ENCODE data around the gene TP53I13. TPM values are rescaled to one million over a fixed set of nuclear protein-coding genes. Genes with fewer than 3 reads are reported as not detected.

Gene TP53I13
- total and polyA plus RNA-seq, 10 of the 15 experiments (the other 5 are each of a cell fraction or from before 2014, with no cell fraction given): 0.31 to 45.1 (median 19.5) TPM; not detected in 1

DNA sequence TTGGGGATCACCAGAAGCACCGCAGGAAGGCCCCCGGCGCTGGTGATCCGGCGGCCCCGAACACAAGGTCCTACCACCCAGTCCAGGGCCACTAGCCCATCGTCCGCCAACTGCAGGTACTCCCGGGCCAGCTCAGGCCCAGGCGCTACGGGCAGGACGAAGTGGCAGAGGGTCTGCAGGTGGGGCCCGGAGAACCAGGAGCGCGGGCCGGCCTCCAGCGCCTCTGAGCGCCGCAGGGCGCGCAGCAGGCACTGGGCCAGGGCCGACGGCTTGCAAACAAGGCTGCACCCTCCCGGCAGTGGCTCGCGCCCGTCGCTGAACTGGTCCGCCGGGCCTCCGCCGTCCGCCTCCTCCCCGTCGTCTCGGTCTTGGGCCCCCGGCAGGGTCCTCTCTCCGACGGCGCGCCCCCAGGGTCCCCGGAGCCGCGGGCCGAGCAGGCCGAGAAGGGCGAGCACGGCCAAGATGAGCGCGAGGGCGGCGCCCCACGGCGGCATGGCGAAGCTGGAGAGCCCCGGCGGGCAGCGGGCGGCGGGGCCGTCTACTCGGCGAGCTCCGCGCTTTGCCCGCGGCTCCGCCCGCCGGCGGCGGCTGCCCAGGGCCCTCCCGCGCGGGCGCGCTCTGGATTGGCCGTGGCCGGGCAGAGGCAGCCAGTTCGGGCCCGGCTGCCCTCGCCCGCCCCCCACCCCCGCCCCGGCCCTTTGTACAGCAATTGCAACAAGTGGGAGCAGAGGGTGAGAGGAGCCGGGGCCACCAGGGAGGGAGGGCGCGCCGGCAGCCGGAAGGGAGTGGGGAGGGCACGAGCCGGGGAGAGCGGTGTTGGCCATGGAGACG, 1.8 kb upstream of the TP53I13 start, which contains the start of gene ABHD15 (continued):
- TF ChIP-seq SREBF1 (IDR thresholded peaks at IDR 0.05; ENCODE audit: low read length): no peak
- TF ChIP-seq TAF1 (IDR thresholded peaks at IDR 0.05; ENCODE audit: borderline replicate concordance, low read depth, low read length): no peak
- TF ChIP-seq ZNF274 (IDR thresholded peaks at IDR 0.05; ENCODE audit: insufficient read depth, insufficient read length): no peak
- TF ChIP-seq, protein P1, sequence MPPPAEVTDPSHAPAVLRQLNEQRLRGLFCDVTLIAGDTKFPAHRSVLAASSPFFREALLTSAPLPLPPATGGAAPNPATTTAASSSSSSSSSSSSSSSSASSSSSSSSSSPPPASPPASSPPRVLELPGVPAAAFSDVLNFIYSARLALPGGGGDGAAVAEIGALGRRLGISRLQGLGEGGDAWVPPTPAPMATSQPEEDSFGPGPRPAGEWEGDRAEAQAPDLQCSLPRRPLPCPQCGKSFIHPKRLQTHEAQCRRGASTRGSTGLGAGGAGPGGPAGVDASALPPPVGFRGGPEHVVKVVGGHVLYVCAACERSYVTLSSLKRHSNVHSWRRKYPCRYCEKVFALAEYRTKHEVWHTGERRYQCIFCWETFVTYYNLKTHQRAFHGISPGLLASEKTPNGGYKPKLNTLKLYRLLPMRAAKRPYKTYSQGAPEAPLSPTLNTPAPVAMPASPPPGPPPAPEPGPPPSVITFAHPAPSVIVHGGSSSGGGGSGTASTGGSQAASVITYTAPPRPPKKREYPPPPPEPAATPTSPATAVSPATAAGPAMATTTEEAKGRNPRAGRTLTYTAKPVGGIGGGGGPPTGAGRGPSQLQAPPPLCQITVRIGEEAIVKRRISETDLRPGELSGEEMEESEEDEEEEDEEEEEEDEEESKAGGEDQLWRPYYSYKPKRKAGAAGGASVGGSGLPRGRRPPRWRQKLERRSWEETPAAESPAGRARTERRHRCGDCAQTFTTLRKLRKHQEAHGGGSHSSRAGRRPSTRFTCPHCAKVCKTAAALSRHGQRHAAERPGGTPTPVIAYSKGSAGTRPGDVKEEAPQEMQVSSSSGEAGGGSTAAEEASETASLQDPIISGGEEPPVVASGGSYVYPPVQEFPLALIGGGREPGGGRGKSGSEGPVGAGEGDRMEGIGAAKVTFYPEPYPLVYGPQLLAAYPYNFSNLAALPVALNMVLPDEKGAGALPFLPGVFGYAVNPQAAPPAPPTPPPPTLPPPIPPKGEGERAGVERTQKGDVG (CRISPR knock-in tag; IDR thresholded peaks at IDR 0.05): no peak
- no peak for TF ChIP-seq SRF (IDR thresholded peaks at IDR 0.05; ENCODE audit: low read depth in 2 of 2, low read length in 2 of 2)
- TF ChIP-seq, protein P2, sequence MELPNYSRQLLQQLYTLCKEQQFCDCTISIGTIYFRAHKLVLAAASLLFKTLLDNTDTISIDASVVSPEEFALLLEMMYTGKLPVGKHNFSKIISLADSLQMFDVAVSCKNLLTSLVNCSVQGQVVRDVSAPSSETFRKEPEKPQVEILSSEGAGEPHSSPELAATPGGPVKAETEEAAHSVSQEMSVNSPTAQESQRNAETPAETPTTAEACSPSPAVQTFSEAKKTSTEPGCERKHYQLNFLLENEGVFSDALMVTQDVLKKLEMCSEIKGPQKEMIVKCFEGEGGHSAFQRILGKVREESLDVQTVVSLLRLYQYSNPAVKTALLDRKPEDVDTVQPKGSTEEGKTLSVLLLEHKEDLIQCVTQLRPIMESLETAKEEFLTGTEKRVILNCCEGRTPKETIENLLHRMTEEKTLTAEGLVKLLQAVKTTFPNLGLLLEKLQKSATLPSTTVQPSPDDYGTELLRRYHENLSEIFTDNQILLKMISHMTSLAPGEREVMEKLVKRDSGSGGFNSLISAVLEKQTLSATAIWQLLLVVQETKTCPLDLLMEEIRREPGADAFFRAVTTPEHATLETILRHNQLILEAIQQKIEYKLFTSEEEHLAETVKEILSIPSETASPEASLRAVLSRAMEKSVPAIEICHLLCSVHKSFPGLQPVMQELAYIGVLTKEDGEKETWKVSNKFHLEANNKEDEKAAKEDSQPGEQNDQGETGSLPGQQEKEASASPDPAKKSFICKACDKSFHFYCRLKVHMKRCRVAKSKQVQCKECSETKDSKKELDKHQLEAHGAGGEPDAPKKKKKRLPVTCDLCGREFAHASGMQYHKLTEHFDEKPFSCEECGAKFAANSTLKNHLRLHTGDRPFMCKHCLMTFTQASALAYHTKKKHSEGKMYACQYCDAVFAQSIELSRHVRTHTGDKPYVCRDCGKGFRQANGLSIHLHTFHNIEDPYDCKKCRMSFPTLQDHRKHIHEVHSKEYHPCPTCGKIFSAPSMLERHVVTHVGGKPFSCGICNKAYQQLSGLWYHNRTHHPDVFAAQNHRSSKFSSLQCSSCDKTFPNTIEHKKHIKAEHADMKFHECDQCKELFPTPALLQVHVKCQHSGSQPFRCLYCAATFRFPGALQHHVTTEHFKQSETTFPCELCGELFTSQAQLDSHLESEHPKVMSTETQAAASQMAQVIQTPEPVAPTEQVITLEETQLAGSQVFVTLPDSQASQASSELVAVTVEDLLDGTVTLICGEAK (IDR thresholded peaks at IDR 0.05; ENCODE audit: borderline replicate concordance): no peak
- no peak for TF ChIP-seq SMAD1 (IDR thresholded peaks at IDR 0.05; ENCODE audit: low read depth, partially characterized antibody)
- no peak for TF ChIP-seq POU2F2 (IDR thresholded peaks at IDR 0.05; ENCODE audit: borderline replicate concordance, low read depth, low read length)
- no peak for TF ChIP-seq MEF2A (IDR thresholded peaks at IDR 0.05; ENCODE audit: insufficient read depth, low read depth, low read length)
- no peak for TF ChIP-seq PML (IDR thresholded peaks at IDR 0.05; ENCODE audit: low read length)
- TF ChIP-seq, protein P3, sequence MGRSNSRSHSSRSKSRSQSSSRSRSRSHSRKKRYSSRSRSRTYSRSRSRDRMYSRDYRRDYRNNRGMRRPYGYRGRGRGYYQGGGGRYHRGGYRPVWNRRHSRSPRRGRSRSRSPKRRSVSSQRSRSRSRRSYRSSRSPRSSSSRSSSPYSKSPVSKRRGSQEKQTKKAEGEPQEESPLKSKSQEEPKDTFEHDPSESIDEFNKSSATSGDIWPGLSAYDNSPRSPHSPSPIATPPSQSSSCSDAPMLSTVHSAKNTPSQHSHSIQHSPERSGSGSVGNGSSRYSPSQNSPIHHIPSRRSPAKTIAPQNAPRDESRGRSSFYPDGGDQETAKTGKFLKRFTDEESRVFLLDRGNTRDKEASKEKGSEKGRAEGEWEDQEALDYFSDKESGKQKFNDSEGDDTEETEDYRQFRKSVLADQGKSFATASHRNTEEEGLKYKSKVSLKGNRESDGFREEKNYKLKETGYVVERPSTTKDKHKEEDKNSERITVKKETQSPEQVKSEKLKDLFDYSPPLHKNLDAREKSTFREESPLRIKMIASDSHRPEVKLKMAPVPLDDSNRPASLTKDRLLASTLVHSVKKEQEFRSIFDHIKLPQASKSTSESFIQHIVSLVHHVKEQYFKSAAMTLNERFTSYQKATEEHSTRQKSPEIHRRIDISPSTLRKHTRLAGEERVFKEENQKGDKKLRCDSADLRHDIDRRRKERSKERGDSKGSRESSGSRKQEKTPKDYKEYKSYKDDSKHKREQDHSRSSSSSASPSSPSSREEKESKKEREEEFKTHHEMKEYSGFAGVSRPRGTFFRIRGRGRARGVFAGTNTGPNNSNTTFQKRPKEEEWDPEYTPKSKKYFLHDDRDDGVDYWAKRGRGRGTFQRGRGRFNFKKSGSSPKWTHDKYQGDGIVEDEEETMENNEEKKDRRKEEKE (IDR thresholded peaks at IDR 0.05): no peak
- no peak for TF ChIP-seq MTA2 (IDR thresholded peaks at IDR 0.05; ENCODE audit: low read depth)
- TF ChIP-seq ESRRA (IDR thresholded peaks at IDR 0.05; ENCODE audit: low read length): no peak
- no peak for TF ChIP-seq TCF3 (IDR thresholded peaks at IDR 0.05; ENCODE audit: borderline replicate concordance, insufficient read depth, low read depth, low read length)
- no peak for TF ChIP-seq PAX8 (IDR thresholded peaks at IDR 0.05)
- TF ChIP-seq RBBP5 (conservative IDR thresholded peaks at IDR 0.05): no peak
- no peak for TF ChIP-seq EZH2 (IDR thresholded peaks at IDR 0.05; ENCODE audit: borderline replicate concordance, control insufficient read depth, low read depth, low read length)
